ENCODE data around the gene TRAPPC13. TPM values are rescaled to one million over a fixed set of nuclear protein-coding genes. Genes with fewer than 3 reads are reported as not detected.

TRAPPC13 gene
- total and polyA plus RNA-seq, 2 of the 13 experiments (the other 11 are each of a cell fraction or from before 2014, with no cell fraction given) = 8.4 to 19.6 TPM

- TF ChIP-seq ZNF883 (CRISPR knock-in tag; IDR thresholded peaks at IDR 0.05; ENCODE audit: not compliant biosample characterization) (no peak), ZNF646 (CRISPR knock-in tag; IDR thresholded peaks at IDR 0.05) (no peak), ZNF598 (CRISPR knock-in tag; IDR thresholded peaks at IDR 0.05; ENCODE audit: borderline replicate concordance) (no peak), SRY (CRISPR knock-in tag; IDR thresholded peaks at IDR 0.05) (no peak), ZFX (CRISPR knock-in tag; IDR thresholded peaks at IDR 0.05; ENCODE audit: low read depth) (no peak), RAD51 (IDR thresholded peaks at IDR 0.05; ENCODE audit: borderline replicate concordance) (no peak), ISX (CRISPR knock-in tag; conservative IDR thresholded peaks at IDR 0.05) (no peak), ATF7-NPFF (CRISPR knock-in tag; IDR thresholded peaks at IDR 0.05; ENCODE audit: low read depth) (no peak), NFKB2 (CRISPR knock-in tag; IDR thresholded peaks at IDR 0.05; ENCODE audit: borderline replicate concordance) (no peak), HNF4A (CRISPR knock-in tag; IDR thresholded peaks at IDR 0.05) (peak; percentile 84), ZBED4 (CRISPR knock-in tag; IDR thresholded peaks at IDR 0.05; ENCODE audit: borderline replicate concordance) (no peak), SMAD1 (CRISPR knock-in tag; IDR thresholded peaks at IDR 0.05; ENCODE audit: borderline replicate concordance, low read depth) (no peak), ZIK1 (CRISPR knock-in tag; IDR thresholded peaks at IDR 0.05; ENCODE audit: borderline replicate concordance, low read depth) (no peak), DDIT3 (CRISPR knock-in tag; IDR thresholded peaks at IDR 0.05) (no peak), ZBTB7B (CRISPR knock-in tag; IDR thresholded peaks at IDR 0.05) (no peak), PRMT3 (CRISPR knock-in tag; IDR thresholded peaks at IDR 0.05; ENCODE audit: borderline replicate concordance, low read depth) (no peak), UBTF (CRISPR knock-in tag; IDR thresholded peaks at IDR 0.05) (no peak), TP53 (CRISPR knock-in tag; conservative IDR thresholded peaks at IDR 0.05) (no peak)
Observed at GRCh38 chr5:65651144-65651543, 26.3 kb downstream of the TRAPPC13 start (continued).
